GM12891 (cell line): ENCODE data around the gene PCDHB6.
"Not testable (repeated sequence)": the region's sequence is repeated elsewhere in the genome, so short reads cannot be mapped to it uniquely, and the experiment has no call there.

Experiments used
- DNase-seq: peaks from one replicate; pipeline ENCODE4 v3.0.0; 2011; ENCODE audit warnings: low spot score; ENCODE audit not compliant: insufficient read length
- FAIRE-seq: peaks from 2 replicates; lab custom pipeline; 2011; peaks lifted over from hg19 to GRCh38; lab: Jason Lieb, UNC
- PAX5 ChIP-seq: IDR thresholded peaks from 2 replicates; pipeline ENCODE4 v1.6.1; 2011; ENCODE audit warnings: low read length, moderate library complexity, mild to moderate bottlenecking; ENCODE audit not compliant: insufficient read depth, severe bottlenecking
- POLR2A ChIP-seq: IDR thresholded peaks from 2 replicates; pipeline ENCODE4 v1.6.1; 2011; ENCODE audit warnings: low read depth, low read length, control low read depth
- POLR2AphosphoS5 ChIP-seq: IDR thresholded peaks from 2 replicates; pipeline ENCODE4 v1.6.1; 2011; ENCODE audit warnings: low read depth, low read length, control low read depth
- POU2F2 ChIP-seq: IDR thresholded peaks from 2 replicates; pipeline ENCODE4 v1.6.1; 2011; ENCODE audit warnings: low read depth, mild to moderate bottlenecking, control low read depth, low read length, moderate library complexity
- SPI1 ChIP-seq: IDR thresholded peaks from 2 replicates; pipeline ENCODE4 v1.6.1; 2011; ENCODE audit warnings: low read depth, low read length, control low read depth
- TAF1 ChIP-seq: IDR thresholded peaks from 2 replicates; pipeline ENCODE4 v1.6.1; 2011; ENCODE audit warnings: low read depth, low read length, control low read depth

Gene PCDHB6

DNA sequence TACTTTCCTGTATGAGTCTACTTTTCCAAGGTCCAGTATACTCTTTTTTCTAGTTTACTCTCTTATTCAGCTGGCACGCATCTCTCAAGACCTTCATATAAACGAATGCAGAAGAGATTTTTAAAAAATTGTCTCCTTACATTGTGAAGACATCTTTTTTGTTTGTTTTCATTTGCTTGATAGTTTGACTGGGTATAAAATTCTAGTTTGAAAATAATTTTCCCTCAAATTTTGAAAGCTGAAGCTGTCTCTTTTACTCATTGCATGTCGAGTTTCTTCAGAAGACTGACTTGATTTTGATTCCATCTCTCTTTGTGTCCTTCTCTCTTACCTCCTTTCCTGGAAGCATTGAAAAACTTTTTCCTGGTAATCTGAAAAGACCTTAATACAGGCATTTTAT, 46.5 kb downstream of the PCDHB6 start:
- TF ChIP-seq SPI1 = no peak
- TF ChIP-seq TAF1 = no peak
- no peak for TF ChIP-seq POLR2AphosphoS5
- TF ChIP-seq PAX5 = no peak
- TF ChIP-seq POU2F2 = no peak
- no peak for TF ChIP-seq POLR2A
- no peak for FAIRE-seq
- DNase-seq = no peak

- DNase-seq (no peak), FAIRE-seq (no peak)
- TF ChIP-seq SPI1 = no peak
- TF ChIP-seq PAX5 = no peak
Observed at GRCh38 chr5:141199359-141200235, 49.7 kb downstream of the PCDHB6 start, which contains the start of gene PCDHB11. Gene PCDHB11 (plus strand): TSS chr5:141199627. CDS start chr5:141199775, 148 bp downstream.

DNA sequence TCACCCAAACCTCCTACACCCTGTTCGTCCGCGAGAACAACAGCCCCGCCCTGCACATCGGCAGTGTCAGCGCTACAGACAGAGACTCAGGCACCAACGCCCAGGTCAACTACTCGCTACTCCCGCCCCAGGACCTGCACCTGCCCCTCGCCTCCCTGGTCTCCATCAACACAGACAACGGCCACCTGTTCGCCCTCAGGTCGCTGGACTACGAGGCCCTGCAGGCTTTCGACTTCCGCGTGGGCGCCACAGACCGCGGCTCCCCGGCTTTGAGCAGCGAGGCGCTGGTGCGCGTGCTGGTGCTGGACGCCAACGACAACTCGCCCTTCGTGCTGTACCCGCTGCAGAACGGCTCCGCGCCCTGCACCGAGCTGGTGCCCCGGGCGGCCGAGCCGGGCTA, 51.3 kb downstream of the PCDHB6 start:
- DNase-seq, FAIRE-seq: not testable (repeated sequence)

- not testable (repeated sequence) for DNase-seq, FAIRE-seq
Observed at GRCh38 chr5:141201646-141202045, 51.8 kb downstream of the PCDHB6 start.
